Measurements from ENCODE around the gene GFRA1.

DNA sequence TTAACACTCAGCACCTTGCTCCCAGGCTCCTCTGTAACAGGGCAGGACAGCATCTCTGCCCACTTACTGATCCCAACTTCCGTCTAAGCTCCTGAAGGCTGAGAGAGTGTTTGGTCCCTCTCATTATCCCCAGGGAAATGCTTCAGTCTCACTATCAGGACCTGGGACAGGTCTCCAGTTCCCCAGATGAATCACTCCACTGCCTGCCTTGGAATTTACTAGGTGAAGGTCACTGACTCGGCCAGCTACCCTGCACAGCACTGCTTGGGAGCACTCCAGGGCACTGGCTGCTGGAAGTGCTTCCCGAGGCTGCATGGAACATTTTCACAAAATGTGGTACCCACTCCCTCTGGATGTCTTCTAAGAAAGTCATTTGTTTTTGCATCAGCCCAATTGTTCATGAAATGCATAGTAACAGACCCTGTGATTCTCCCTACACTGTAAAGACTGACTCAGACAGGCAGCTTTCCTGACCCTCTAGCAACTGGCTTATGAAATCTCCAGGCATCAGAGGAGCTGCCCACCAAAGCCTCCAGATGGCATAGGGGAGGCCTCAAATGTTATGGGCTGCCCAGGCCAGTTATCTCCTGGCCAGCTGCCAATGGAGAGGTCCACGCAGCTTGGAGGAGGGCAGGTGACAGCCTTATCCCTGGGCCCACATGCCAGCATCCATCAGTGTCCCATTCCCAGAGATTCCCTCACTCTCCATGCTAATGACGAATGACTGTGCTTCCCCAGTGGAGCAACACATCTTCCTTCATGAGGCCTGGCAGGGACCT is 89.1 kb downstream of the GFRA1 start:
- TF ChIP-seq EP300 (IDR thresholded peaks at IDR 0.05; ENCODE audit: borderline replicate concordance in 1 of 2, low read depth in 1 of 2, low read length in 1 of 2) (no peak), SMC3 (IDR thresholded peaks at IDR 0.05; ENCODE audit: low read depth, low read length) (no peak), CHD2 (IDR thresholded peaks at IDR 0.05; ENCODE audit: low read length, partially characterized antibody) (no peak)
- TF ChIP-seq, protein P1, sequence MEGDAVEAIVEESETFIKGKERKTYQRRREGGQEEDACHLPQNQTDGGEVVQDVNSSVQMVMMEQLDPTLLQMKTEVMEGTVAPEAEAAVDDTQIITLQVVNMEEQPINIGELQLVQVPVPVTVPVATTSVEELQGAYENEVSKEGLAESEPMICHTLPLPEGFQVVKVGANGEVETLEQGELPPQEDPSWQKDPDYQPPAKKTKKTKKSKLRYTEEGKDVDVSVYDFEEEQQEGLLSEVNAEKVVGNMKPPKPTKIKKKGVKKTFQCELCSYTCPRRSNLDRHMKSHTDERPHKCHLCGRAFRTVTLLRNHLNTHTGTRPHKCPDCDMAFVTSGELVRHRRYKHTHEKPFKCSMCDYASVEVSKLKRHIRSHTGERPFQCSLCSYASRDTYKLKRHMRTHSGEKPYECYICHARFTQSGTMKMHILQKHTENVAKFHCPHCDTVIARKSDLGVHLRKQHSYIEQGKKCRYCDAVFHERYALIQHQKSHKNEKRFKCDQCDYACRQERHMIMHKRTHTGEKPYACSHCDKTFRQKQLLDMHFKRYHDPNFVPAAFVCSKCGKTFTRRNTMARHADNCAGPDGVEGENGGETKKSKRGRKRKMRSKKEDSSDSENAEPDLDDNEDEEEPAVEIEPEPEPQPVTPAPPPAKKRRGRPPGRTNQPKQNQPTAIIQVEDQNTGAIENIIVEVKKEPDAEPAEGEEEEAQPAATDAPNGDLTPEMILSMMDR (IDR thresholded peaks at IDR 0.05), result no peak

Data from SK-N-SH (cell line).